ENCODE results near the gene ADISSP. TPM values are rescaled to one million over a fixed set of nuclear protein-coding genes. Genes with fewer than 3 reads are reported as not detected.

The ADISSP gene
- total RNA-seq, 4 donors from 2014 or later = 3.0 to 19.9 (median 16.3) TPM

DNA sequence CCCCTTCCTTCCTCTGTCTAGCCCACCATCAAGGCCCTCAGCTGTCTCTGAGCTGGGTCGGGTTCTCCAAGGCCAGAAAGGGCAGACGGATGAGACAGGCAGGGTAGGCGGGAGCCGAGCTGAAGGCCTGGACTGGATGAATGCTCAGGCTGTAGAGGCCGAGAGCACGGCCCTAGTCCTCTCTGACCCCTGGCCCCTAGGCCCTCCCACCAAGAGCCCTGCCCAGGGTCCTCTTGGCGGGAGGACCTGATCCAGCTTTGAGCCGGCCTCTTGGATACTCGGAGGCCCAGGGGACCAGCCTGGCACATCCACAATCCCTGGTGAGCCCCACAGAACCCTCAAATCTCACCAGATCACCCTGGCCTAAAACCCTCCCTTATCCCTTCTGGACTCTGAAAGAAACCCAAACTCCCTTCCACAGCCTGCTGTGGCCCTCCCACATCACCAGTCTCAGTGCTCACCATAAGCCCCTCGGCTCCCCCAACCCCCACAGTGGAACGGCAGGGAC is 8.2 kb downstream of the ADISSP start:
- DNase-seq = no peak
- H3K4me3 ChIP-seq = no peak overlapping the region
- TF ChIP-seq POLR2AphosphoS5 (IDR thresholded peaks at IDR 0.05) (no peak), POLR2A (IDR thresholded peaks at IDR 0.05) (no peak), EP300 (IDR thresholded peaks at IDR 0.05; ENCODE audit: low read depth) (no peak), CTCF (IDR thresholded peaks at IDR 0.05) (no peak)
- no peaks in the 10 kb centered on the region for H3K36me3 ChIP-seq
- intact Hi-C loops (cut with DNase I; ENCODE audit: low total_unique reads) (no loop called here), in situ Hi-C loops (cut with MboI; ENCODE audit: low pct_ligation_motif_present in 1 of 4, low pct_unique_long_range_greater_than_20kb in 1 of 4, low sequenced_read_pairs in 3 of 4) (no loop called here)
- WGBS, 2 donors (ENCODE audit: low coverage in 1 of 2) = 83% methylated on average over 11 of the region's 11 CpGs; no CpG with 5 or more reads in 1 of the 2 donors
- peaks cover 0 to 15% (median 0%) of the 10 kb centered on the region in 4 donors for H3K4me1 ChIP-seq
- H3K27ac ChIP-seq = peak overlapping the region in 1 of 4 donors; percentile 8
- H3K9me3 ChIP-seq = no peaks in the 10 kb centered on the region
- H3K27me3 ChIP-seq = no peaks in the 10 kb centered on the region

- 88% methylated on average over 10 of the region's 11 CpGs; no CpG with 5 or more reads in 1 of the 2 donors for WGBS, 2 donors (ENCODE audit: low coverage in 1 of 2)
- no peak for DNase-seq
- no peak for TF ChIP-seq POLR2A (IDR thresholded peaks at IDR 0.05)
- TF ChIP-seq CTCF (IDR thresholded peaks at IDR 0.05) = no peak
- TF ChIP-seq EP300 (IDR thresholded peaks at IDR 0.05; ENCODE audit: low read depth) = no peak
- no peak for TF ChIP-seq POLR2AphosphoS5 (IDR thresholded peaks at IDR 0.05)
- Histone ChIP-seq H3K9me3 (no peaks in the 10 kb centered on the region), H3K27me3 (no peaks in the 10 kb centered on the region), H3K36me3 (no peaks in the 10 kb centered on the region), H3K4me3 (no peak overlapping the region), H3K4me1 (peaks cover 0 to 9% (median 0%) of the 10 kb centered on the region in 4 donors), H3K27ac (no peak overlapping the region)
- intact Hi-C loops (cut with DNase I; ENCODE audit: low total_unique reads) = no loop called here
- in situ Hi-C loops (cut with MboI; ENCODE audit: low pct_ligation_motif_present in 1 of 4, low pct_unique_long_range_greater_than_20kb in 1 of 4, low sequenced_read_pairs in 3 of 4) = no loop called here
These were observed 9.0 kb downstream of the ADISSP start for GRCh38 chr20:3758566-3758965.

DNA sequence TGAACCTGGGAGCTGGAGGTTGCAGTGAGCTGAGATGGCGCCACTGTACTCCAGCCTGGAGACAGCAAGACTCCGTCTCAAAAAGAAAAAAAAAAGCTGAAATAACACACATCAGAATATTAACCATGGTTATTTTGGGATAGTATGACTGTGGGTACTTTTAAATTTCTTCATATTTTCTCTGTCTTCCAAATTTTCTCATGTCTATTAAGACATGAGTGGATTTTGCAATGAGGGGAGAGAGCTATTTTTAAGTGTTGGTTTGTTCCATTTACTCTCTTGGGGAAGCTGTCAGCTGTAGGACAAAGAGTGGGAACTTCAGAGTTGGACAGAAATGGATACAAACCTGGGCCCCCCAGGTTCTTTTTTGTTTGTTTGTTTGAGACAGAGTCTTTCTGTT is 10.3 kb downstream of the ADISSP start:
- DNase-seq = no peak
- 90 to 91% methylated on average over 2 of the region's 2 CpGs for WGBS, 2 donors (ENCODE audit: low coverage in 1 of 2)
- H3K4me1 ChIP-seq = peaks cover 0 to 6% (median under 1%) of the 10 kb centered on the region in 4 donors
- in situ Hi-C loops (cut with MboI; ENCODE audit: low pct_ligation_motif_present in 1 of 4, low pct_unique_long_range_greater_than_20kb in 1 of 4, low sequenced_read_pairs in 3 of 4) = no loop called here
- no peak overlapping the region for H3K27ac ChIP-seq
- H3K36me3 ChIP-seq = no peaks in the 10 kb centered on the region
- H3K4me3 ChIP-seq = no peak overlapping the region
- intact Hi-C loops (cut with DNase I; ENCODE audit: low total_unique reads) = no loop called here
- no peaks in the 10 kb centered on the region for H3K27me3 ChIP-seq
- no peak for TF ChIP-seq POLR2A (IDR thresholded peaks at IDR 0.05)
- no peak for TF ChIP-seq POLR2AphosphoS5 (IDR thresholded peaks at IDR 0.05)
- TF ChIP-seq CTCF (IDR thresholded peaks at IDR 0.05) = no peak
- no peak for TF ChIP-seq EP300 (IDR thresholded peaks at IDR 0.05; ENCODE audit: low read depth)
- no peaks in the 10 kb centered on the region for H3K9me3 ChIP-seq

DNA sequence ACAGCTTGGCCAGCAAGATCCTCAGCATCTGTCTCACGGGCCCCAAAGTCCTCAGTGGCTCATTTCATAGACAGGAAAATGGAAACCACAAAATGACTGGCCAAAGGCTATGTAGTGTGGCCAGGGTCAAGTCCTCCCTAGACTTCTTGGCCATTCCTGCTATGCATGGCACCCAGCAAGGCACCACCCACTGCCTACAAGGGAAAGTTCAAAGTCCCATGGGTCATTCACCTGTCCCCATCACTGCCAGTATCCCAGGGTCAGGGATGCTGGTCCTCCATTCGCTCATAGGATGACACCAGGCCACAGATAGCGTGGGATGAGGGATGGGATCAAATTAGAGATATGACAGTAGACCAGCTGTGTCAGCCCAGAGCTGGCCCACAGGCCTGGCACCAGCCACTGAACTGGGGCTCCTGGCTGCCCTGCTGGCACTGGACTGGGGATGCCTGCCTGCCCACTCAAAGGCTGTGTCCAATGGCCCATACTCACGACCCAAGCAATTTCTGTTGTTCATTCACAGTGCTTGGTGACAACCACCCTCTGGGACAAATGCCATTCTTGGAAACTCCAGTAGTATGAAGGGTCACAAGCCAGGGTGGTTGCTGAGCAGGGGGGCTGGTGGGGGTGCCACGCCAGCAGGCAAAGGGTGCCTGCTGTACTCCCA is 11.6 kb downstream of the ADISSP start:
- H3K27me3 ChIP-seq = no peaks in the 10 kb centered on the region
- DNase-seq = no peak
- in situ Hi-C loops (cut with MboI; ENCODE audit: low pct_ligation_motif_present in 1 of 4, low pct_unique_long_range_greater_than_20kb in 1 of 4, low sequenced_read_pairs in 3 of 4) = no loop called here
- peaks cover 0 to 12% (median 6%) of the 10 kb centered on the region in 4 donors for H3K4me1 ChIP-seq
- WGBS, 2 donors (ENCODE audit: low coverage in 1 of 2) = 87% methylated on average over 4 of the region's 5 CpGs; no CpG with 5 or more reads in 1 of the 2 donors
- H3K27ac ChIP-seq = no peak overlapping the region
- TF ChIP-seq POLR2AphosphoS5 (IDR thresholded peaks at IDR 0.05) = no peak
- TF ChIP-seq POLR2A (IDR thresholded peaks at IDR 0.05) = no peak
- TF ChIP-seq CTCF (IDR thresholded peaks at IDR 0.05) = no peak
- TF ChIP-seq EP300 (IDR thresholded peaks at IDR 0.05; ENCODE audit: low read depth) = no peak
- H3K9me3 ChIP-seq = no peaks in the 10 kb centered on the region
- H3K36me3 ChIP-seq = no peaks in the 10 kb centered on the region
- H3K4me3 ChIP-seq = no peak overlapping the region
- intact Hi-C loops (cut with DNase I; ENCODE audit: low total_unique reads) = no loop called here
